Liver (tissue), 9 donors: Measurements from ENCODE around the gene CACNA1S. TPM values are rescaled to one million over a fixed set of nuclear protein-coding genes. Genes with fewer than 3 reads are reported as not detected.

Source experiments
- DNase-seq: peaks from one replicate; pipeline ENCODE4 v3.0.0-alpha.2; 2017; ENCODE audit warnings: low spot score
- H3K27ac ChIP-seq, 2 donors: one replicate each; pipeline ENCODE4 v1.7.0; 2013; ENCODE audit warnings: inconsistent platforms in 2 of 2, low read length in 2 of 2, control low read depth in 1 of 2, low read depth in 1 of 2, mild to moderate bottlenecking in 1 of 2
- H3K27me3 ChIP-seq, 4 donors: one replicate each; pipeline versions ENCODE4 v1.6.1 to v1.7.0; 2013; ENCODE audit warnings: low read length in 3 of 4, inconsistent platforms in 1 of 4, mild to moderate bottlenecking in 1 of 4, moderate library complexity in 1 of 4; ENCODE audit not compliant: control insufficient read depth in 4 of 4, insufficient read depth in 4 of 4
- H3K36me3 ChIP-seq, 4 donors: one replicate each; pipeline versions ENCODE4 v1.6.1 to v1.7.0; 2013; ENCODE audit warnings: low read length in 3 of 4, mild to moderate bottlenecking in 3 of 4, low read depth in 1 of 4, moderate library complexity in 1 of 4; ENCODE audit not compliant: control insufficient read depth in 4 of 4, insufficient read depth in 3 of 4
- H3K4me1 ChIP-seq, 4 donors: one replicate each; pipeline versions ENCODE4 v1.6.1 to v1.7.0; 2013; ENCODE audit warnings: low read length in 3 of 4, mild to moderate bottlenecking in 3 of 4, moderate library complexity in 1 of 4; ENCODE audit not compliant: control insufficient read depth in 4 of 4, insufficient read depth in 4 of 4
- H3K4me3 ChIP-seq, 3 donors: one replicate each; pipeline versions ENCODE4 v1.6.1 to v1.7.0; 2013; ENCODE audit warnings: low read length in 3 of 3, control low read depth in 1 of 3, low read depth in 1 of 3, mild to moderate bottlenecking in 1 of 3
- H3K9ac ChIP-seq, 2 donors: one replicate each; pipeline ENCODE4 v1.7.0; 2013; ENCODE audit warnings: low read length in 2 of 2, mild to moderate bottlenecking in 2 of 2, moderate library complexity in 2 of 2, control low read depth in 1 of 2, low read depth in 1 of 2
- H3K9me3 ChIP-seq, 4 donors: one replicate each; pipeline versions ENCODE4 v1.6.1 to v1.7.0; 2013; ENCODE audit warnings: low read length in 3 of 4; ENCODE audit not compliant: control insufficient read depth in 4 of 4
- FOXA2 ChIP-seq: IDR thresholded peaks from 2 replicates; pipeline ENCODE4 v1.6.1; 2016; ENCODE audit warnings: antibody characterized with exemption
- HNF4A ChIP-seq, 2 donors: conservative IDR thresholded peaks; 2 replicates each; pipeline ENCODE4 v1.6.1; 2016; ENCODE audit warnings: antibody characterized with exemption in 2 of 2, mild to moderate bottlenecking in 2 of 2
- HNF4G ChIP-seq: IDR thresholded peaks from 2 replicates; pipeline ENCODE4 v1.6.1; 2016; ENCODE audit warnings: antibody characterized with exemption
- JUND ChIP-seq, 2 donors: IDR thresholded peaks; 2 replicates each; pipeline ENCODE4 v1.6.1; 2016; ENCODE audit warnings: antibody characterized with exemption in 2 of 2
- RAD21 ChIP-seq, 2 donors: IDR thresholded peaks; 2 replicates each; pipeline ENCODE4 v1.6.1; 2016; ENCODE audit warnings: antibody characterized with exemption in 2 of 2, mild to moderate bottlenecking in 2 of 2
- WGBS: extraction: QIAGEN DNeasy Blood & Tissue Kit; methylation state at CpG from one replicate; pipeline ENCODE4 v1.1.7; 2013; 5-methylcytosine and 5-hydroxymethylcytosine counted together
- polyA plus RNA-seq, 2 donors: library from polyadenylated mRNA; stranded (reverse) in 1 of 2; unstranded in 1 of 2; fragments of 200-250 nt in 1 of 2; fragments of >200 nt in 1 of 2; fragmentation: Nextera tagmentation in 1 of 2; extraction: Ambion mirVana in 1 of 2; gene quantifications; one replicate each; pipeline versions ENCODE4 v1.2.1 to v1.2.3, GENCODE V29; 2013 to 2015
- total RNA-seq, 2 donors: library from RNA; depleted of rRNA; stranded (reverse); fragments of >200 nt; gene quantifications; one replicate each; pipeline ENCODE4 v1.2.3, GENCODE V29; 2014
- TF ChIP-seq, protein P1 (sequence below): IDR thresholded peaks from 2 replicates; pipeline ENCODE4 v1.6.1; 2016; ENCODE audit warnings: antibody characterized with exemption, mild to moderate bottlenecking
- TF ChIP-seq, protein P2 (sequence below): IDR thresholded peaks from 2 replicates; pipeline ENCODE4 v1.6.1; 2016; ENCODE audit warnings: antibody characterized with exemption
- donor health status: healthy.
- donor health status: healthy.
- donor health status: healthy.
- donor health status: healthy.
- donor health status: healthy.

The CACNA1S gene
- total and polyA plus RNA-seq, 4 donors, result under 0.01 to 0.33 TPM; not detected in 2

DNA sequence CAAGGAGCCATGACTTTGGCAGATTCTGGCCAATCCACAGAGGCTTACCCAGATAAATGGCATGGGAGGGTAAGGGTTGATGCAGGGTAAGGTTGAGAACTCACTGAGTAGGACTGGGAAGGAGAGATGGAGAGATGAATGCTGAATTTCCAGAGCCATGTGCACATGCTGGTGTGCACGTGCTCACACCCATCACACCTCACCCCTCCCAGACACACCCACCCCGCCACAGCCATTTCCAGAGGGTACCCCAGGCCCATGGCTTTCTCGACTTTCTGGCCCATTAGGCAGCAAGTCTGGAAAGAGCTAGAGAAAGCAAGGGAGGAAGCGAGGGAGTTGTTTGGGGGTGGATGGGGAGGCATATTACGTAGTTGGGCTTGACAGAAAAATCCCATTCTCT, 1.6 kb downstream of the CACNA1S start:
- no peak overlapping the region for H3K4me3 ChIP-seq
- 95% methylated on average over 5 of the region's 5 CpGs for WGBS
- DNase-seq, result no peak

GRCh38 chr1:201110138-201110537, 2.1 kb downstream of the CACNA1S start:
- Histone ChIP-seq H3K27me3 (peaks cover 0 to 5% (median 0%) of the 10 kb centered on the region in 4 donors), H3K4me1 (peaks cover 0 to 9% (median 4%) of the 10 kb centered on the region in 4 donors), H3K9ac (no peak overlapping the region), H3K4me3 (no peak overlapping the region), H3K27ac (no peak overlapping the region), H3K36me3 (no peaks in the 10 kb centered on the region), H3K9me3 (no peaks in the 10 kb centered on the region)
- TF ChIP-seq, protein P1, sequence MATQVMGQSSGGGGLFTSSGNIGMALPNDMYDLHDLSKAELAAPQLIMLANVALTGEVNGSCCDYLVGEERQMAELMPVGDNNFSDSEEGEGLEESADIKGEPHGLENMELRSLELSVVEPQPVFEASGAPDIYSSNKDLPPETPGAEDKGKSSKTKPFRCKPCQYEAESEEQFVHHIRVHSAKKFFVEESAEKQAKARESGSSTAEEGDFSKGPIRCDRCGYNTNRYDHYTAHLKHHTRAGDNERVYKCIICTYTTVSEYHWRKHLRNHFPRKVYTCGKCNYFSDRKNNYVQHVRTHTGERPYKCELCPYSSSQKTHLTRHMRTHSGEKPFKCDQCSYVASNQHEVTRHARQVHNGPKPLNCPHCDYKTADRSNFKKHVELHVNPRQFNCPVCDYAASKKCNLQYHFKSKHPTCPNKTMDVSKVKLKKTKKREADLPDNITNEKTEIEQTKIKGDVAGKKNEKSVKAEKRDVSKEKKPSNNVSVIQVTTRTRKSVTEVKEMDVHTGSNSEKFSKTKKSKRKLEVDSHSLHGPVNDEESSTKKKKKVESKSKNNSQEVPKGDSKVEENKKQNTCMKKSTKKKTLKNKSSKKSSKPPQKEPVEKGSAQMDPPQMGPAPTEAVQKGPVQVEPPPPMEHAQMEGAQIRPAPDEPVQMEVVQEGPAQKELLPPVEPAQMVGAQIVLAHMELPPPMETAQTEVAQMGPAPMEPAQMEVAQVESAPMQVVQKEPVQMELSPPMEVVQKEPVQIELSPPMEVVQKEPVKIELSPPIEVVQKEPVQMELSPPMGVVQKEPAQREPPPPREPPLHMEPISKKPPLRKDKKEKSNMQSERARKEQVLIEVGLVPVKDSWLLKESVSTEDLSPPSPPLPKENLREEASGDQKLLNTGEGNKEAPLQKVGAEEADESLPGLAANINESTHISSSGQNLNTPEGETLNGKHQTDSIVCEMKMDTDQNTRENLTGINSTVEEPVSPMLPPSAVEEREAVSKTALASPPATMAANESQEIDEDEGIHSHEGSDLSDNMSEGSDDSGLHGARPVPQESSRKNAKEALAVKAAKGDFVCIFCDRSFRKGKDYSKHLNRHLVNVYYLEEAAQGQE, result no peak
- TF ChIP-seq JUND (IDR thresholded peaks at IDR 0.05), result no peak
- TF ChIP-seq, protein P2, sequence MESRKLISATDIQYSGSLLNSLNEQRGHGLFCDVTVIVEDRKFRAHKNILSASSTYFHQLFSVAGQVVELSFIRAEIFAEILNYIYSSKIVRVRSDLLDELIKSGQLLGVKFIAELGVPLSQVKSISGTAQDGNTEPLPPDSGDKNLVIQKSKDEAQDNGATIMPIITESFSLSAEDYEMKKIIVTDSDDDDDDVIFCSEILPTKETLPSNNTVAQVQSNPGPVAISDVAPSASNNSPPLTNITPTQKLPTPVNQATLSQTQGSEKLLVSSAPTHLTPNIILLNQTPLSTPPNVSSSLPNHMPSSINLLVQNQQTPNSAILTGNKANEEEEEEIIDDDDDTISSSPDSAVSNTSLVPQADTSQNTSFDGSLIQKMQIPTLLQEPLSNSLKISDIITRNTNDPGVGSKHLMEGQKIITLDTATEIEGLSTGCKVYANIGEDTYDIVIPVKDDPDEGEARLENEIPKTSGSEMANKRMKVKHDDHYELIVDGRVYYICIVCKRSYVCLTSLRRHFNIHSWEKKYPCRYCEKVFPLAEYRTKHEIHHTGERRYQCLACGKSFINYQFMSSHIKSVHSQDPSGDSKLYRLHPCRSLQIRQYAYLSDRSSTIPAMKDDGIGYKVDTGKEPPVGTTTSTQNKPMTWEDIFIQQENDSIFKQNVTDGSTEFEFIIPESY, result no peak
- no peak for TF ChIP-seq FOXA2
- no peak for TF ChIP-seq HNF4A (conservative IDR thresholded peaks at IDR 0.05)
- no peak for DNase-seq
- 92% methylated on average over 10 of the region's 10 CpGs for WGBS

More for the DNA sequence above, 1.6 kb downstream of the CACNA1S start:
- Histone ChIP-seq H3K36me3 (no peaks in the 10 kb centered on the region), H3K9me3 (no peaks in the 10 kb centered on the region), H3K9ac (no peak overlapping the region), H3K27me3 (peaks cover 0 to 5% (median 0%) of the 10 kb centered on the region in 4 donors), H3K27ac (no peak overlapping the region), H3K4me1 (peaks cover 0 to 9% (median 4%) of the 10 kb centered on the region in 4 donors)
- TF ChIP-seq RAD21 (IDR thresholded peaks at IDR 0.05) (no peak), HNF4G (no peak), FOXA2 (no peak)
- TF ChIP-seq, protein P1, result no peak
- TF ChIP-seq, protein P2, result no peak
